ENCODE data around the gene KEAP1.

The KEAP1 gene

GRCh38 chr19:10521461-10522171 lies 18.5 kb upstream of the KEAP1 start:
- DNase-seq, result no peak

- no peak for DNase-seq
Observed at GRCh38 chr19:10520652-10521318, 17.6 kb upstream of the KEAP1 start.

DNA sequence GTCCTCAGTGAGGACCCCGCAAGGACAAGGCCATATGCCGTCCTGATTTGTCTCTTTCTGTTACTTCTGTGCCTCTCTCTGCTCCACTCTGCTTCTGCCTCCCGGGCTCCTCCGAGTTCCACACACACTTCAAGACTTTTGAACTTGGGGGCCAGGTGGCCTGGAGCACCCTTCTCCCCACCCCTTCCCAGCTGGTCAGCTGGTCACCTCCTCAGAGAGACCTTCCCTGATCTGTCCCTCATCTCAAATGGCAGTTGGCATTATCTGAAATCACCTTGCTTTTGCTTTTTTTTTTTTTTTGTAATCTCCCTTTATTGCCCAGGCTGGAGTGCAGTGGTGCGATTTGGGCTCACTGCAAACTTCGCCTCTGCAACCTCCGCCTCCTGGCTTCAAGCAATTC lies 16.3 kb upstream of the KEAP1 start:
- DNase-seq, result no peak

DNA sequence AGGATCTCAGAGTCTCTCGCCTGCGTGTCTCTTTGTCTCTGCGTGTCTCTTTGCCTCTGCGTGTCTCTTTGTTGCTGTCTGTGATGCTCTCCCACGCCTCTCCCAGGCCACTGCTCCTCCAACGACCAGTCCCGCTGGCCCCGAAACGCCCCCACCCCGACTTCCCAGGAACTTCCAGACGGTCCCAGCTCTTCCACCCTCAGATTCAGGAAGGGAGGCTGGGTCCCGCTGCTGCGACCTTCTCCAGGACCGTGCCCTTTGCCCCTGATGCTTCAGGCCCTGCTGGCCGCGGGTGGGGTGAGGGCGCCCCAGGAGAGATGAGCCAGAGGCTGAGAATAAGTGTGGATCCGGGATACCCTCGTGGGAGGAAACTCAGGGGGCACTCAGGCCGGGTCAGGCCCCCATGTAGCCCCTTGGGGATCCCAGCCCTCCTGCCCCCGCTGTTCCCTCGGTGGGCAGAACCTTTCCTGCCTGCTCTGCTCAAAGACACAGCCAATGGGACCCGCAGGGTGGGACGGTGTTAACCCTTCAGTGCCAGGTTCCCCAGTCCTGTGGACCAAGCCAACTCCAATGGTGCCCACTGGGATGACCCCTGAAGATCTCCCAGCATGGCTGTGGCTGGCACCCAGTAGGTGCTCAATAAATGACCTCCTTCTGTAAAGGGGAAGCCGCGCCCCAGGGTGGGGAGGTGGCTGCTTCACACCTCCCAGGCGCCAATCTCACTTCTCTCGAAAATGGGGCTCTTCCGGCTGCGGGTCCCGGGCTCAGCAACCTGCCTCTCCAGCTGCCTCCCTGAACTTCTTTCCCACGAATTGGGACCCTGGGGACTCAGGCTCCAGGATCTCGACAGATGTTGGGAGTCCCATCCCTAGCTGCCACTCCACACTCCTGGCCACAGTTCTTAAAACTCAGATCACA lies 15.5 kb upstream of the KEAP1 start:
- DNase-seq, result peak; percentile 3

DNA sequence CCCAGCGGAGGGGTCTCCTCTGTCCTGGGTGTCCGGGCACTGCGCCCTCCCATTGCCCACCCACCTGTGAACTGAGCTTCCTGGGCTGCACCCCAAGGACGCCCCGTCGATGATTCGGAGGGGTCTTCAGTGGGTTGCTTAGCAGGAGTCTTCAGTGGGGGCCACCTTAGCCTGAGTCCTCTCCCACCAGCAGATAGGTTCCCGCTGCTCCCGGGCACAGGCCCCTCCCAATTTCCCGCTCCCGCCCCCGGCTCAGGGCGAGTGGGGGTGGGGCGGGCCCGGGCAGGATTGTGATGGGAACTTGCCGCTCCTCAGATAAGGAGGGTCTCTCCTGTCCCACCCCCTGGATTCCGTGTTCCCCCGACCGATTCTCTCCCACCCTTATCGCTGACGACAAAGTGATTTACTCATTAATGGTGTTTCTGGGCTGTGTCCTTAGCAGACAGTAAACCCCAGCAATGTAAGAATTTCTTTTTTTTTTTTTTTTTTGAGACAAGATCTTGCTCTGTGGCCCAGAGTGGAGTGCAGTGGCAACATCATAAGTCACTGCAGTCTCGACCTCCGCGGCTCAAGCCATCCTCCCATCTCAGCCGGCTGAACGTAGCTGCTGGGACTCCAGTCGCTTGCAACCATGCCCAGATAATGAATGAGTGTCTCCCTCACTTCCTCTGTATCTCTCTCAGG lies 14.7 kb upstream of the KEAP1 start:
- peak; percentile 75 for DNase-seq

GRCh38 chr19:10517361-10517759 lies 14.2 kb upstream of the KEAP1 start, which contains the start of gene S1PR5:
Gene S1PR5 (minus strand): TSS chr19:10517447. CDS start chr19:10515011, 2,436 bp downstream.
- no peak for DNase-seq

DNA sequence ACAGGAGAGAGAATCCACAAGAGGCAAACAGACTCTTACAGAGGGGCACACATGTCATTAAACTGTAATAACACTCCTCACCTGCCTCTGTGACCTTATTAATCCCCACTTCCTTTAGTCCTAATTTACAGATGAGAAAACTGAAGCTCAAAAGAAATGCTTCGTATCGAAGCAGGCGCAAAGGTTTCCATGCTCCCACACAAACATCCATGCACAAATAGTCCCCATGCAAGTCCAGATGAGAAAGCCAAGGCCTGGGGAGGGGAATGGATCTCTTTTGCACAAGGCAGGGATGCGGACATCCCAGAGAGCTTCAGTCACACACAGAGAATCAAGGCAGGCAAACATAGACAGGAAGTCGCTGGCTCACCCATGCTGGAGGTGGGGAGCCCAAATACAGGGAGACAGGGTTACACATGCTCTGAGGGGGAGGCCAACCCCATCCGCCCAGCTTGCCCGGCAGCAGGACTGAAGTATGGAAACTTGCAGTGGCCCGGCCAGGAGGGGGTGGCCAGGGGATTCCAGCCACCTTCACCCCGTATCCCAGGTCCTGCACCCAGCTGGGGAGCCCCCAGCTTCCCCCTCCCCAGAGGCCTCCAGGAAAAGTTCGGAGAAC lies 13.6 kb upstream of the KEAP1 start:
- DNase-seq, result no peak

DNA sequence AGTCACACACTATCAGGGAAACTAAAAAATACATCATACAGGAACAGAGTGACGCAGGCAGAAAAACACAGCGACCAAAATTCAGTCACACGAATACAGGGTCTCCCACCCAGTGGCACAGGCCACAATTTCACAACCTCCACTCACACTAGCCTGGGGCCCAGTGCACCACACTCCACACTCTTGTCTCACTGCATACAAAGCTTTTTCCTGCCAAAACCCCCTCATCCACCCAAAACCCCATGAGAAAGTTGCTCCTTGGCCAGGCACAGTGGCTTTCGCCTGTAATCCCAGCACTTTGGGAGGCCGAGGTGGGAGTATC lies 12.9 kb upstream of the KEAP1 start:
- no peak for DNase-seq

DNA sequence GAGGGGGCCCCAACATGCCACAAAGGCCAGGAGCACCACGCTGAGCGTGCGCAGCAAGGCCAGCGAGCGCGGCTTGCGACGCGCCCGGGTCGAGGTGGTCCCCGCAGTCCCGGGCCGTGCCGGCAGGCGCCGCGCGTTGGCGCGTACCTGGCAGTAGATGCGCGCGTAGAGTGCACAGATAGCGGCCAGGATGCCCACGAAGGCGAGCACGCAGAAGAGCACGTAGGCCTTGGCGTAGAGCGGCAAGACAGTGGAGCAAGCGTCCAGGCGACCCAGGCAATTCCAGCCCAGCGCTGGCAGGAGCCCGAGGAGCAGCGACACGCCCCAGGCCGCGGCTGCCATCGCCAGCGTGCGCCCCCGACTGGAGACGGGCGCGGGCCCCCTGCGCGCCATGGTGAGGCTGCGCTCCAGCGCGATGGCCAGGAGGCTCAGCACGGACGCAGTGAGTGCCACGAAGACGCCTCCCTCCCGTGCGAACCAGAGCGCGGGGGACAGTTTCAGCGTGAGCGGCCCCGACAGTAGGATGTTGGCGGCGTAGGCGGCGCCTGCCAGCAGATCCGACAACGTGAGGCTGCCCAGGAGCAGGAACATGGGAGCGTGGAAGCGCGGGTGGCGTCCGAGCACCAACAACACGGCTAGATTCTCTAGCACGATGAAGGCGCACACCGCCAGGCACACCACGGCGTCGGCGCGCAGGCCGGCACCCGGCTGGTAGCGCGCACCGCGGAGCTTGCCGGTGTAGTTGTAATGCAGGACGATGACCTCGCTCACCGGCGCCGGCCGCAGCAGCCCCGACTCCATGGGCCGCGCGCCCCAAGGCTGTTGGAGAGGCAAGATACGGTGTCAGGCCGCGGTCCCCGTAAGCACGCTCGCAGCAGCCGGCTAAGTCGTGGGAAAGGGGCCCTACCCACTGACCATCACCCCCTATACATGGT lies 11.3 kb upstream of the KEAP1 start:
- no peak for DNase-seq

DNA sequence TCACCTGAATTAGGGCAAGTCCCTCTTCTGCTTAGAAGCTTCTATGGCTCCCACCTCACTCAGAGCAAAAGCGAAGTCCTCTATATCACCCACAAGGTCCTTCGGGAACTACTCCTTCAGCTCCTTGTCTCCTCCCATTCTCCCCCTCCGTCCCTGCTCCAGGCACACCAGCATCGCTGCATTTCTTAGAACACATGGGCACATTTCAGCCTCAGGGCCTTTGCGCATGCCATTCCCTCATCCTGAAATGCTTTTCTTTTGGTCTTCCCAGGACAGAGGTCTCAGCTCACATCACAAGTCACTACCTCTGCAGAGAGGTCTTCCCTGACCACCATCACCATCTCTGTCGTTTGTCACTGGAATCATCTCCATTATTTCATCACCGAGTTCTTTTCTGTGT lies 10.1 kb upstream of the KEAP1 start:
- no peak for DNase-seq

DNA sequence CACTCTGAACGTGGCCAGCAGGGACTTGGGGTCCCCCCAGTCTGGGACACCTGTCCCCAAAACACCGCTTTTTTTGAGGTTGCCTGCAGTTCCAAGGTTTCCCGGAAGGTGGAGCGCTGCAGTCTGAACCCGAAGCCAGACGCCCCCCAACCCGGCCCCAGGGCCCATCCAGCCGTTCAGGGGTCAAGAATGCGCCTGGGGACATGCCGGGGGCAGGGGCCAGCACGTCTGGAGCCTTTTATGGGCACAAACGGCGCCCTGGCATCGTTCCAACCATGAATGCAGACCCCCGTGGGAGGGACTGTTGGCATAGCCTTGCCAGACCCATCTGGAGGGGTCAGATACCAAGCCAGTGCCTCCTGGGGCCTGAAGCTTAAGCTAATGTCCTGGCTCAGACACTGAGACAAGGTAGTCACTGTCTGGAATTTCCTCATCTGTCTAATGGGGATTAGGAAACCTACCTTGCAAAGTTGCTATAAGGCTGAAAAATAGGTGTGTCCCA lies 7.2 kb upstream of the KEAP1 start:
- no peak for DNase-seq

GRCh38 chr19:10508707-10509106 lies 5.6 kb upstream of the KEAP1 start:
- no peak for DNase-seq

GRCh38 chr19:10508036-10508435 lies 4.9 kb upstream of the KEAP1 start:
- no peak for DNase-seq

- no peak for DNase-seq
Observed at GRCh38 chr19:10505583-10506229, 2.5 kb upstream of the KEAP1 start.

DNA sequence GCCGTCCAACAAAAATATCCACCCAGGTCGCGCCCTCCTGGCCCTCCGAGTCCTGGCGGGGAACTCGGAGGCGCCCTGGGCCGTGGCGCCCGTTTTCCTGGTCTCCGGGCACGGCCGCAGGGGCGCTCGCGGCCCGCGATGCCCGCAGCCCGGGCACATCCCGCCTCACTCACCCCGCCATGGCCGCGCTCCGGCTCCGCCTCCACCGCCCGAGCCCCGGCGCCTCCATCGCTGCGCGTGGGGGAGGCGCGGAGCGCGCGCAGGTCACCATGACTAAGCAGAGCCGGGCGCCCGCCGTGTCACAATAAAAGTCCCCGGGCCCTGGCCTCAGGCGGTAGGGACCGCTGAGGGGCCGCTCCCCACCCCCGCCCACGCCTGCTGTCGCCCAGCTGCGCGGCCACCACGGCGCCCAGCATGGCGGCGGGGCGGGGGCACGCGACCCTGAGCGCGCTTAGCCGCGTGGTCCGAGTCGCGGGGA lies 593 bp downstream of the KEAP1 start:
- DNase-seq, result peak; percentile 65

DNA sequence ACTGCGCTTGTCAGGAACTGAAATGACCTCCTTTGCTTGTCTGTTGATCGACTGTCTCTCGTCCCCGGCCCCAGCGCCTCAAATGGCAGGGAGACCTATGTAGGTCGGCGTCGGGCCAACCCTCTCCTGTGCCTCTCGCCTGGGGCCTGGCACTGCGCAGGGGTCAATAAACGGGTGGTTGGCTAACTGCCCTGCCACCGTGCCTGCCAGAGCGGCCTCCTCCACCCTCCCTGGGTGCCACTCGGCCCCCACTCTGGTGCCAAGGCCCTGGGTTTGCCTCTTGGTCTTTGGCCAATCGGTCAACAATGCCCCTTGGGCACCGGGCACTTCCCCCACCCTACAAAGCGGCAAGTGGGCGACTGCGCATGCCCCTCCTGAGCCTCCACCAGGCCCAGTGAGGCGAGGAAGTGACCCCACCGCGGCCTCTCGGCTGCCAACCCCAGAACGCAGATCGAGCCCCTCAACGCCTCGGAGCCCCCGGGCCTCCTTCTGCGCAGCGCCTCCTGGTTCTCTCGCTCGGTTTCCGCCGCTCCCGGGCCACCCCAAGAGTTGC lies 1.1 kb downstream of the KEAP1 start:
- no peak for DNase-seq

GRCh38 chr19:10500247-10500592 lies 2.9 kb downstream of the KEAP1 start:
- no peak for DNase-seq

- no peak for DNase-seq
Observed at GRCh38 chr19:10499550-10500246, 3.5 kb downstream of the KEAP1 start.

- DNase-seq, result no peak
Observed at GRCh38 chr19:10497371-10497770, 5.8 kb downstream of the KEAP1 start.

Data from NCI-H2227 treated with DMSO at 0.1 percent for 48 hours (cell line).